HCT116 (cell line): ENCODE data around the gene UNKL. TPM values are rescaled to one million over a fixed set of nuclear protein-coding genes. Genes with fewer than 3 reads are reported as not detected.
A peak's percentile ranks its signal among the peaks of the same experiment; 100 is the strongest.

Experiments
- ATAC-seq: fragments of 200-7000 bp; cut with Tn5 transposase; 2 replicates; pipeline ENCODE4 v1.9.1; 2020; ENCODE audit warnings: mild to moderate bottlenecking, moderate library complexity
- BruUV-seq: library from RNA; stranded (reverse); fragments of 400-500 nt; replicated peaks from 2 replicates; lab custom pipeline; 2021; lab: Mats Ljungman, UMichigan
- CTCF ChIA-PET: fragments of 300-600 bp; sonication (Branson Sonifier 250); formaldehyde crosslinking; loops from one replicate; lab custom pipeline; 2021; ENCODE audit warnings: antibody characterized with exemption; lab: Charles Lee
- POLR2A ChIA-PET: fragments of 300-600, 350-600 bp; sonication (Branson Sonifier 250); formaldehyde crosslinking; loops from one replicate; lab custom pipeline; 2021; ENCODE audit warnings: antibody characterized with exemption; lab: Charles Lee
- RAD21 ChIA-PET, 2 experiments: fragments of 300-600 bp; sonication (Branson Sonifier 250); formaldehyde crosslinking; loops; one replicate each; lab custom pipeline; 2023; ENCODE audit warnings: low total read pairs in 2 of 2; ENCODE audit not compliant: uncharacterized antibody in 2 of 2, unreplicated experiment in 2 of 2, low non-redundant PET in 1 of 2; lab: Charles Lee
- DNase-seq: peaks from one replicate; pipeline ENCODE4 v3.0.0-alpha.2; 2010; ENCODE audit warnings: low read depth, low spot score
- H2AFZ ChIP-seq: fragments of 200-600 bp; shearing (Covaris generic), sonication (generic); 2 replicates; pipeline ENCODE4 v1.6.1; 2017; ENCODE audit warnings: low read depth, mixed run types, mixed read lengths, antibody characterized with exemption, low read length; ENCODE audit not compliant: poor library complexity, severe bottlenecking
- H3K27ac ChIP-seq: 2 replicates; pipeline ENCODE4 v1.5.1; 2012; ENCODE audit warnings: low read depth, low read length
- H3K27me3 ChIP-seq: fragments of 200-600 bp; sonication (generic); 2 replicates; pipeline ENCODE4 v1.6.1; 2016; ENCODE audit warnings: mixed run types, low read length, mixed read lengths; ENCODE audit not compliant: insufficient read depth
- H3K36me3 ChIP-seq, 2 experiments: fragments of 200-500 bp in 1 of 2; fragments of 200-600 bp in 1 of 2; sonication (Bioruptor generic) in 1 of 2; sonication (generic) in 1 of 2; 2 replicates each; pipeline versions ENCODE4 v1.5.1 to v1.6.1; 2014 to 2016; ENCODE audit warnings: low read length in 2 of 2, inconsistent platforms in 1 of 2, mixed read lengths in 1 of 2, mixed run types in 1 of 2; ENCODE audit not compliant: insufficient read depth in 2 of 2, control insufficient read depth in 1 of 2
- H3K4me1 ChIP-seq, 2 experiments: fragments of 200-600 bp in 1 of 2; sonication (generic) in 1 of 2; 2 replicates each; pipeline versions ENCODE4 v1.5.1 to v1.6.1; 2012 to 2017; ENCODE audit warnings: low read length in 2 of 2, inconsistent platforms in 1 of 2, mild to moderate bottlenecking in 1 of 2, mixed read lengths in 1 of 2, mixed run types in 1 of 2, moderate library complexity in 1 of 2; ENCODE audit not compliant: insufficient read depth in 2 of 2, control insufficient read depth in 1 of 2
- H3K4me2 ChIP-seq: fragments of 200-600 bp; sonication (generic); 2 replicates; pipeline ENCODE4 v1.6.1; 2017; ENCODE audit warnings: mixed run types, low read length, mixed read lengths
- H3K4me3 ChIP-seq, 2 experiments: fragments of 200-600 bp in 1 of 2; sonication (generic) in 1 of 2; replicated peaks in 1 of 2; 2 replicates each; pipeline ENCODE4 v1.5.1; 2011 to 2016; ENCODE audit warnings: low read length in 2 of 2, control low read depth in 1 of 2, low read depth in 1 of 2, mild to moderate bottlenecking in 1 of 2, mixed read lengths in 1 of 2, mixed run types in 1 of 2
- H3K79me2 ChIP-seq: fragments of 200-600 bp; sonication (generic); 2 replicates; pipeline ENCODE4 v1.6.1; 2017; ENCODE audit warnings: mild to moderate bottlenecking, mixed run types, low read length, moderate library complexity, mixed read lengths; ENCODE audit not compliant: insufficient read depth
- H3K9ac ChIP-seq: fragments of 200-600 bp; sonication (generic); 2 replicates; pipeline ENCODE4 v1.6.1; 2016; ENCODE audit warnings: low read length, mixed read lengths
- H3K9me2 ChIP-seq: fragments of 200-600 bp; sonication (generic), shearing (Covaris generic); 2 replicates; pipeline ENCODE4 v1.6.1; 2017; ENCODE audit warnings: mixed run types, mild to moderate bottlenecking, moderate library complexity; ENCODE audit not compliant: insufficient read depth
- H3K9me3 ChIP-seq, 2 experiments: fragments of 200-500 bp in 1 of 2; fragments of 200-600 bp in 1 of 2; sonication (Bioruptor generic) in 1 of 2; sonication (generic) in 1 of 2; 2 replicates each; pipeline ENCODE4 v1.6.1; 2014 to 2017; ENCODE audit warnings: low read length in 2 of 2, mixed read lengths in 2 of 2, inconsistent platforms in 1 of 2, low read depth in 1 of 2, mild to moderate bottlenecking in 1 of 2, mixed run types in 1 of 2, moderate library complexity in 1 of 2; ENCODE audit not compliant: control insufficient read depth in 1 of 2, insufficient read depth in 1 of 2
- H4K20me1 ChIP-seq: fragments of 200-600 bp; sonication (generic), shearing (Covaris generic); 2 replicates; pipeline ENCODE4 v1.6.1; 2017; ENCODE audit warnings: mixed run types, mild to moderate bottlenecking, moderate library complexity; ENCODE audit not compliant: insufficient read depth
- ATF3 ChIP-seq: IDR thresholded peaks from 2 replicates; pipeline ENCODE4 v1.6.1; 2012
- EZH2phosphoT487 ChIP-seq: fragments of 200-600 bp; IDR thresholded peaks from 2 replicates; pipeline ENCODE4 v1.6.1; 2018; ENCODE audit warnings: antibody characterized with exemption, borderline replicate concordance
- JUND ChIP-seq: IDR thresholded peaks from 2 replicates; pipeline ENCODE4 v1.6.1; 2012
- MAX ChIP-seq: IDR thresholded peaks from 2 replicates; pipeline ENCODE4 v1.6.1; 2012
- POLR2A ChIP-seq: IDR thresholded peaks from 2 replicates; pipeline ENCODE4 v1.7.0; 2011; ENCODE audit warnings: borderline replicate concordance; ENCODE audit not compliant: insufficient read depth, insufficient read length; ENCODE audit errors: extremely low read depth
- POLR2AphosphoS5 ChIP-seq: IDR thresholded peaks from 2 replicates; pipeline ENCODE4 v1.6.1; 2011; ENCODE audit warnings: mild to moderate bottlenecking, low read depth, low read length, moderate library complexity
- REST ChIP-seq: IDR thresholded peaks from 2 replicates; pipeline ENCODE4 v1.6.1; 2012; ENCODE audit warnings: low read depth
- SP1 ChIP-seq: IDR thresholded peaks from 2 replicates; pipeline ENCODE4 v1.6.1; 2012; ENCODE audit warnings: low read depth
- SRF ChIP-seq: IDR thresholded peaks from 2 replicates; pipeline ENCODE4 v1.6.1; 2012; ENCODE audit warnings: low read depth
- YY1 ChIP-seq: IDR thresholded peaks from 2 replicates; pipeline ENCODE4 v1.6.1; 2011; ENCODE audit warnings: low read length, low read depth, moderate library complexity, mild to moderate bottlenecking; ENCODE audit not compliant: insufficient replicate concordance; ENCODE audit errors: extremely low read depth
- intact Hi-C: fragments of 100-400 bp; cut with micrococcal nuclease; formaldehyde crosslinking; loops from 2 replicates; pipeline ENCODE4 v1.10.0; 2022
- total RNA-seq: library from RNA; stranded (reverse); gene quantifications from one replicate; pipeline ENCODE4 v1.2.1, GENCODE V29; 2021; ENCODE audit not compliant: unreplicated experiment

The UNKL gene
- total RNA-seq, 1 experiment from 2014 or later, result 24.9 TPM

- Histone ChIP-seq H3K9me2 (no peaks in the 10 kb centered on the region), H3K4me2 (peak overlapping the region; percentile 78), H4K20me1 (no peaks in the 10 kb centered on the region), H3K27me3 (no peaks in the 10 kb centered on the region), H2AFZ (no peak overlapping the region), H3K4me1 (peaks cover 14 to 22% of the 10 kb centered on the region in 2 experiments), H3K9ac (peak overlapping the region; percentile 86), H3K4me3 (peak overlapping the region; percentile 91 to 99), H3K79me2 (peaks cover 60% of the 10 kb centered on the region), H3K36me3 (peaks cover 0 to 9% of the 10 kb centered on the region in 2 experiments; a peak in 1 of 4 replicates), H3K9me3 (no peaks in the 10 kb centered on the region), H3K27ac (peak overlapping the region; percentile 81)
- ChIA-PET POLR2A (no interaction called here), RAD21 (no interaction called here), CTCF (no interaction called here)
- peak; percentile 24 for ATAC-seq
- intact Hi-C loops, result no loop called here
- BruUV-seq, result no TSS peak
- TF ChIP-seq MAX, result no peak
- TF ChIP-seq SP1, result no peak
- no peak for TF ChIP-seq POLR2AphosphoS5
- no peak for TF ChIP-seq EZH2phosphoT487
- no peak for TF ChIP-seq YY1
- no peak for TF ChIP-seq REST
- TF ChIP-seq SRF, result no peak
- no peak for TF ChIP-seq ATF3
- no peak for TF ChIP-seq JUND
- no peak for TF ChIP-seq POLR2A
- no peak for DNase-seq
Observed at GRCh38 chr16:1351215-1351581, 63.3 kb downstream of the UNKL start.
